AG04449 (cell line): Measurements from ENCODE around the gene KLRC4.
A peak's percentile ranks its signal among the peaks of the same experiment; 100 is the strongest.
"Not testable (repeated sequence)": the region's sequence is repeated elsewhere in the genome, so short reads cannot be mapped to it uniquely, and the experiment has no call there.

Experiments used
- CTCF ChIA-PET: fragments of 350-600 bp; formaldehyde crosslinking; extraction: SDS; loops from one replicate; lab custom pipeline; 2021; ENCODE audit warnings: antibody characterized with exemption; lab: Yijun Ruan, JAX
- POLR2A ChIA-PET: fragments of 400-600, 350-600 bp; formaldehyde crosslinking; extraction: SDS; loops from one replicate; lab custom pipeline; 2020; ENCODE audit warnings: antibody characterized with exemption, inconsistent platforms; lab: Yijun Ruan, JAX
- DNase-seq: peaks from one replicate; pipeline ENCODE4 v3.0.0-alpha.2; 2010; ENCODE audit warnings: low read depth, low spot score
- H3K4me3 ChIP-seq: 2 replicates; pipeline ENCODE4 v1.5.1; 2011; ENCODE audit warnings: low read depth, mild to moderate bottlenecking, control low read depth, low read length
- CTCF ChIP-seq: IDR thresholded peaks from one replicate; pipeline ENCODE4 v1.5.1; 2011; ENCODE audit warnings: mild to moderate bottlenecking, moderate library complexity, low read length, control low read depth, inconsistent platforms; ENCODE audit not compliant: insufficient read depth; ENCODE audit errors: missing control alignments

KLRC4 gene

GRCh38 chr12:10448236-10448635 is 38.7 kb upstream of the KLRC4 start:
- POLR2A ChIA-PET: no interaction called here
- TF ChIP-seq CTCF: no peak
- CTCF ChIA-PET: no interaction called here
- no peak overlapping the region for H3K4me3 ChIP-seq
- no peak for DNase-seq

GRCh38 chr12:10446052-10446451 is 36.5 kb upstream of the KLRC4 start:
- CTCF ChIA-PET, POLR2A ChIA-PET, DNase-seq, H3K4me3 ChIP-seq: not testable (repeated sequence)

DNA sequence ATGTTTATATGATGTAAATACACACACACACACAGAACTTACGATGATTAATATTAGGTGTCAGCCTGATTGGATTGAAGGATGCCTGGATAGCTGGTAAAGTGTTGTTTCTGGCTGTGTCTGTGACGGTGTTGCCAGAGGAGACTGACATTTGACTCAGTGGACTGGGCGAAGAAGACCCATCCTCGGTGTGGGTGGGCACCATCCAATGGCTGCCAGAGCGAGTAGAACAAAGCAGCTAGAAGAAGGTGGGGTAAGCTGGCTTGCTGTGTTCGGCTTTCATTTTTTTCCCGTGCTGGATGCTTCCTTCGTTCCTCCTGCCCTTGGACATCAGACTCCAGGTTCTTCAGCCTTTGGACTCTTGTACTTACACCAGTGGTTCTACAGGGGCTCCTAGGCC is 31.6 kb upstream of the KLRC4 start:
- H3K4me3 ChIP-seq, DNase-seq, POLR2A ChIA-PET, CTCF ChIA-PET: not testable (repeated sequence)

DNA sequence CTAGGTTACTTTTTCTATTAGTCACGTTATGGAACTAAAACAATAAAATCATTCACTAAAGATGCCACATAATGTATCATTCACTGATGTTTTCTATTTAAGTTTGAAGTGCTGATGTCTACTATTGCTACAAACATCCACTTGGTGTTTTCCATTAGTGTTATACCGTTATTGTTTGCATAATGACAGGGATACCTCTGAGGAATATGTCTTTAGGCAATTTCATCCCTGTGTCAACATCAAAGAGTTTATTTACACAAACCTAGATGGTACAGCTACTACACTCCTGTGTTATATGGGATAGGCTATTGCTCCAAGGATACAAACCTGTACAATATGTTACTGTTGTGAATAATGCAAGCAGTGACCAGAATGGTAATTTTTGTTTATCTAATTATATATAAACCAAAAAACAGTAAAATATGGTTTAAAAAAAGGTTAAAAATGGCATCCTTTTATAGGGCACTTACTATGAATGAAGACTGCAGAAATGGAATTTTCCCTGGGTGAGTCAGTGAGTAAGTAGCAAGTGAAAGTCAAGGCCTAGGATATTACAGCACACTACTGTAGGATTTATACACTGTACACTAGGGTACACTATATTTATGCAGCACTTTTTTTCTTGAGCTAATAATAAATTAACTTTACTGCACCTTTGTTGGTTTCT is 30.2 kb upstream of the KLRC4 start:
- DNase-seq, H3K4me3 ChIP-seq, CTCF ChIA-PET, POLR2A ChIA-PET: not testable (repeated sequence)

GRCh38 chr12:10437601-10438000 is 28.0 kb upstream of the KLRC4 start:
- CTCF ChIA-PET, DNase-seq, H3K4me3 ChIP-seq, POLR2A ChIA-PET: not testable (repeated sequence)

DNA sequence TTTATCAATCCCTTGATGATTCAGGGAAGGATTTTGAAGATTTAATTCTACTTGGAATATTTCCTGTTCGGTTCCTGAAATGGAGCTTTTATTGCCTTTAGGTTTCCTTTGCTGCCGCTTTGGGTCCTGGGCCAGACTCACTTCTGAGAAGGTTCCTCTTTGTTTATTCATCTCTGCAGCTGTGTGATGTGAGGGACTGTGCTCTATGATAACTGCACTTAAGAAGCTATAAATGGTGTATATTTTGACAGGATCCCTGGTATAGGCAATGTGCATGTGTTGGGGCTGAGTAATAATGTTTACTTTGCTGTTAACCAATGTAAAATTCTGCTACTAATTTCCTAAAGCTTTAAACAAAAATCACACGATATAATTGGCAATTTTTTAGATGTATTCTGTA is 26.3 kb upstream of the KLRC4 start, which contains the start of gene KLRC2:
KLRC2 (minus strand) TSS at position 195 of the 400 bp plus-strand sequence; CDS start at position 171, 24 bp downstream.
- DNase-seq, POLR2A ChIA-PET, CTCF ChIA-PET, H3K4me3 ChIP-seq: not testable (repeated sequence)

DNA sequence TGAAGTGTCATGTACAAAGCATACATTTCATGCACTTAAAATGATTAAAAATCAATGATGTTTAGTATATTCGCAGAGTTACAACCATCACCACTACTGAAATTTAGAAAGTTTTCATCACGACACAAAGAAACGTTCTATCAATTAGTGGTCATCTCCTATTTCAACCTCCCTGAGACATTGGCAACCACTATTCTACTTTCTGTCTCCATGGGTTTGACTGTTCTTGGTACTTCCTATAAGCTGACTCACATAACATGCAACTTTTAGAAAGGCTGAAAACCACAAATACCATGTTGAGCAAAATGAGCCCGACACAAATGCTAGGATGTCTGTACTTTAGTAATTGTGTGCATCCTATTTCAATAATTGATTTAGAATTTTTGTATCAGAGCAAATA is 21.1 kb upstream of the KLRC4 start:
- POLR2A ChIA-PET, CTCF ChIA-PET, H3K4me3 ChIP-seq, DNase-seq: not testable (repeated sequence)

DNA sequence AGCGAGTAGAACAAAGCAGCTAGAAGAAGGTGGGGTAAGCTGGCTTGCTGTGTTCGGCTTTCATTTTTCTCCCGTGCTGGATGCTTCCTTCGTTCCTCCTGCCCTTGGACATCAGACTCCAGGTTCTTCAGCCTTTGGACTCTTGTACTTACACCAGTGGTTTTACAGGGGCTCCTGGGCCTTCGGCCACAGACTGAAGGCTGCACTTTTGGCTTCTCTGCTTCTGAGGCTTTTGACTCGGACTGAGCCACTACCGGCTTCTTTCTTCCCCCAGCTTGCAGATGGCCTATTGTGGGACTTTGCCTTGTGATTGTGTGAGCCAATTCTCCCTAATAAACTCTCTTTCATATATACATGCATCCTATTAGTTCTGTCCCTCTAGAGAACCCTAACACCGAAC is 16.4 kb upstream of the KLRC4 start:
- CTCF ChIA-PET, H3K4me3 ChIP-seq, DNase-seq, POLR2A ChIA-PET: not testable (repeated sequence)

GRCh38 chr12:10424260-10424899 is 14.8 kb upstream of the KLRC4 start:
- POLR2A ChIA-PET, CTCF ChIA-PET, H3K4me3 ChIP-seq: not testable (repeated sequence)
- DNase-seq: peak; percentile 0

- H3K4me3 ChIP-seq, DNase-seq, CTCF ChIA-PET, POLR2A ChIA-PET: not testable (repeated sequence)
Observed at GRCh38 chr12:10422159-10422558, 12.6 kb upstream of the KLRC4 start.

DNA sequence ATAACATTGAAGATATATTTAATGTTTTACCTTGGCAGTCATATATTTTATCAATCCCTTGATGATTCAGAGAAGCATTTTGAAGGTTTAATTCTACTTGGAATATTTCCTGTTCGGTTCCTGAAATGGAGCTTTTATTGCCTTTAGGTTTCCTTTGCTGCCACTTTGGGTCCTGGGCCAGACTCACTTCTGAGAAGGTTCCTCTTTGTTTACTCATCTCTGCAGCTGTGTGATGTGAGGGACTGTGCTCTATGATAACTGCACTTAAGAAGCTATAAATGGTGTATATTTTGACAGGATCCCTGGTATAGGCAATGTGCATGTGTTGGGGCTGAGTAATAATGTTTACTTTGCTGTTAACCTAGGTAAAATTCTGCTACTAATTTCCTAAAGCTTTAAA is 10.8 kb upstream of the KLRC4 start, which contains the start of gene KLRC3:
KLRC3 (minus strand) TSS at position 262 of the 400 bp plus-strand sequence; CDS start at position 217, 45 bp downstream.
- H3K4me3 ChIP-seq, DNase-seq, POLR2A ChIA-PET, CTCF ChIA-PET: not testable (repeated sequence)
